ENCODE measurements around the gene THOC1.

DNA sequence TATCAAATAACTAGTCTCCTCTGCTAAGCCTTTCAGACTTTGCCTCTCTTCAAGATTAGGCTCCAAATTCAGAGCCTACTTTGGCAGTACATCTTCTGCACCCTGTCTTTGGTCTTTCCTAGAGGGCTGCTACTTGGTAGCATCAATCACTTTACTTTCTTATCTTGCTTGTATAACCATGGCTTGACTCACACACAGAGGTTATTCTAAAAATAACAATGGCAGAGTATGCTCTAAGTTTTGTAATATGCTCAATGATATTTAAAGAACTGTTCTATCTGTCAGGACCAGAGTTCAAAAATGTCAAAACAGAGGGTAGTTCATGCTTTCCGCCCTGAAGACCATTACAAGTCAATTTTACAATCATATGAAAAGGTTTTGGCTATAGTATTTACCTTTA, 27.7 kb downstream of the THOC1 start:
- TF ChIP-seq POLR2AphosphoS5 (IDR thresholded peaks at IDR 0.05; ENCODE audit: low read depth, low read length), result no peak
- TF ChIP-seq PAX5 (IDR thresholded peaks at IDR 0.05; ENCODE audit: insufficient read depth, low read length, severe bottlenecking), result no peak
- no peak for TF ChIP-seq POLR2A (IDR thresholded peaks at IDR 0.05; ENCODE audit: low read depth, low read length)
